H1 (cell line): Measurements from ENCODE around the gene SNRK. TPM values are rescaled to one million over a fixed set of nuclear protein-coding genes. Genes with fewer than 3 reads are reported as not detected.

Experiments
- CTCF ChIA-PET: fragments of 300-600 bp; sonication (Branson Sonifier 250); formaldehyde crosslinking; loops from one replicate; lab custom pipeline; 2021; ENCODE audit not compliant: partially characterized antibody; lab: Charles Lee
- POLR2A ChIA-PET: fragments of 300-600 bp; sonication (Branson Sonifier 250); formaldehyde crosslinking; loops from one replicate; lab custom pipeline; 2021; ENCODE audit warnings: inconsistent platforms; ENCODE audit not compliant: partially characterized antibody; lab: Charles Lee
- DNase-seq, 2 experiments: peaks; one replicate each; pipeline versions ENCODE4 v3.0.0 to v3.0.0-alpha.2; 2010 to 2022; ENCODE audit warnings: low spot score in 2 of 2, low read depth in 1 of 2, mixed read lengths in 1 of 2
- FAIRE-seq: peaks from 2 replicates; lab custom pipeline; 2011; peaks lifted over from hg19 to GRCh38; lab: Jason Lieb, UNC
- H2AFZ ChIP-seq: 2 replicates; pipeline ENCODE4 v1.8.1; 2012; ENCODE audit warnings: low read length, inconsistent platforms
- H2AK5ac ChIP-seq: 2 replicates; pipeline ENCODE4 v1.6.1; 2013; ENCODE audit warnings: low read depth, low read length
- H2BK120ac ChIP-seq: replicated peaks from 2 replicates; pipeline ENCODE3; 2013; ENCODE audit warnings: low read depth, low read length, inconsistent platforms
- H2BK12ac ChIP-seq: 2 replicates; pipeline ENCODE4 v1.6.1; 2013; ENCODE audit warnings: low read depth, low read length
- H2BK15ac ChIP-seq: 2 replicates; pipeline ENCODE4 v1.6.1; 2013; ENCODE audit warnings: low read length
- H2BK20ac ChIP-seq: 2 replicates; pipeline ENCODE4 v1.6.1; 2013; ENCODE audit warnings: low read length
- H2BK5ac ChIP-seq: 2 replicates; pipeline ENCODE4 v1.6.1; 2013; ENCODE audit warnings: low read depth, low read length
- H3K14ac ChIP-seq: 2 replicates; pipeline ENCODE4 v1.6.1; 2013; ENCODE audit warnings: inconsistent platforms; ENCODE audit not compliant: insufficient read length
- H3K18ac ChIP-seq: 2 replicates; pipeline ENCODE4 v1.6.1; 2013; ENCODE audit warnings: low read length; ENCODE audit errors: extremely low read depth
- H3K23ac ChIP-seq: 2 replicates; pipeline ENCODE4 v1.6.1; 2013; ENCODE audit warnings: inconsistent platforms; ENCODE audit not compliant: insufficient read length
- H3K23me2 ChIP-seq: 2 replicates; pipeline ENCODE4 v1.6.1; 2013; ENCODE audit warnings: low read depth, low read length
- H3K27ac ChIP-seq: 2 replicates; pipeline ENCODE4 v1.6.1; 2011; ENCODE audit warnings: low read depth, low read length, inconsistent platforms
- H3K27me3 ChIP-seq, 4 experiments: replicated peaks in 1 of 4; 1 replicate in 1 of 4; 2 replicates in 3 of 4; pipeline versions ENCODE4 v1.6.1 to v1.8.1; 2011 to 2013; ENCODE audit warnings: low read length in 3 of 4, mild to moderate bottlenecking in 3 of 4, inconsistent platforms in 2 of 4, mixed read lengths in 2 of 4, moderate library complexity in 1 of 4; ENCODE audit not compliant: control insufficient read depth in 3 of 4, insufficient read depth in 3 of 4; ENCODE audit errors: extremely low read depth in 1 of 4
- H3K36me3 ChIP-seq, 4 experiments: 2 replicates each; pipeline versions ENCODE4 v1.6.1 to v1.8.1; 2011 to 2013; ENCODE audit warnings: mild to moderate bottlenecking in 4 of 4, low read length in 3 of 4, moderate library complexity in 2 of 4, control low read depth in 1 of 4, inconsistent platforms in 1 of 4; ENCODE audit not compliant: insufficient read depth in 4 of 4, control insufficient read depth in 2 of 4
- H3K4ac ChIP-seq: replicated peaks from 2 replicates; pipeline ENCODE3; 2013; ENCODE audit warnings: low read length, low read depth, mixed read lengths, inconsistent platforms; ENCODE audit not compliant: insufficient read length
- H3K4me1 ChIP-seq, 4 experiments: replicated peaks in 1 of 4; 1 replicate in 1 of 4; 2 replicates in 3 of 4; pipeline versions ENCODE4 v1.6.1 to v1.8.1; 2011 to 2013; ENCODE audit warnings: low read length in 3 of 4, inconsistent platforms in 2 of 4, mixed read lengths in 1 of 4; ENCODE audit not compliant: insufficient read depth in 4 of 4, control insufficient read depth in 3 of 4
- H3K4me2 ChIP-seq, 2 experiments: 2 replicates each; pipeline versions ENCODE4 v1.6.1 to v1.8.1; 2011 to 2013; ENCODE audit warnings: low read depth in 2 of 2, low read length in 2 of 2, control low read depth in 1 of 2, inconsistent platforms in 1 of 2, mild to moderate bottlenecking in 1 of 2; ENCODE audit not compliant: insufficient read depth in 1 of 2
- H3K4me3 ChIP-seq, 4 experiments: fragments of 200-600, 300-600 bp in 1 of 4; sonication (generic), shearing (Covaris generic), sonication (Bioruptor Twin) in 1 of 4; 2 replicates each; pipeline versions ENCODE4 v1.5.1 to v1.8.1; 2011 to 2016; ENCODE audit warnings: low read length in 4 of 4, low read depth in 3 of 4, control low read depth in 2 of 4, inconsistent platforms in 2 of 4, mild to moderate bottlenecking in 2 of 4, mixed read lengths in 1 of 4, moderate library complexity in 1 of 4; ENCODE audit not compliant: insufficient read depth in 2 of 4; ENCODE audit errors: extremely low read depth in 1 of 4
- H3K56ac ChIP-seq: replicated peaks from 2 replicates; pipeline ENCODE3; 2013; ENCODE audit warnings: low read depth, mild to moderate bottlenecking, mixed read lengths, low read length, inconsistent platforms; ENCODE audit not compliant: insufficient read length
- H3K79me1 ChIP-seq: 2 replicates; pipeline ENCODE4 v1.6.1; 2013; ENCODE audit warnings: low read depth, low read length, control low read depth
- H3K79me2 ChIP-seq, 2 experiments: 2 replicates each; pipeline versions ENCODE4 v1.6.1 to v1.8.1; 2012 to 2013; ENCODE audit warnings: low read length in 2 of 2, mild to moderate bottlenecking in 2 of 2, inconsistent platforms in 1 of 2; ENCODE audit not compliant: insufficient read depth in 2 of 2, control insufficient read depth in 1 of 2
- H3K9ac ChIP-seq, 4 experiments: replicated peaks in 1 of 4; 1 replicate in 1 of 4; 2 replicates in 3 of 4; pipeline versions ENCODE4 v1.6.1 to v1.8.1; 2011 to 2013; ENCODE audit warnings: low read depth in 3 of 4, low read length in 3 of 4, control low read depth in 2 of 4, mild to moderate bottlenecking in 2 of 4, moderate library complexity in 2 of 4, inconsistent platforms in 1 of 4; ENCODE audit errors: extremely low read depth in 1 of 4
- H3K9me3 ChIP-seq, 2 experiments: 2 replicates each; pipeline versions ENCODE4 v1.6.1 to v1.8.1; 2012 to 2013; ENCODE audit warnings: mild to moderate bottlenecking in 2 of 2, moderate library complexity in 2 of 2, control low read depth in 1 of 2, inconsistent platforms in 1 of 2, low read depth in 1 of 2, low read length in 1 of 2, mixed read lengths in 1 of 2; ENCODE audit not compliant: insufficient read depth in 2 of 2
- H4K20me1 ChIP-seq, 2 experiments: replicated peaks in 1 of 2; 2 replicates each; pipeline versions ENCODE3 to v1.8.1; 2011 to 2013; ENCODE audit warnings: inconsistent platforms in 2 of 2, low read length in 2 of 2, mild to moderate bottlenecking in 1 of 2; ENCODE audit not compliant: insufficient read depth in 2 of 2, control insufficient read depth in 1 of 2
- H4K5ac ChIP-seq: 2 replicates; pipeline ENCODE4 v1.6.1; 2013; ENCODE audit warnings: low read length, low read depth, mixed read lengths, inconsistent platforms; ENCODE audit not compliant: insufficient read length
- H4K8ac ChIP-seq: 2 replicates; pipeline ENCODE4 v1.8.0; 2013; ENCODE audit warnings: mild to moderate bottlenecking, moderate library complexity, low read length, inconsistent platforms; ENCODE audit not compliant: insufficient read depth; ENCODE audit errors: extremely low read depth
- H4K91ac ChIP-seq: replicated peaks from 2 replicates; pipeline ENCODE3; 2013; ENCODE audit warnings: low read length, mixed read lengths, inconsistent platforms; ENCODE audit not compliant: insufficient read length
- CTBP2 ChIP-seq: IDR thresholded peaks from 2 replicates; pipeline ENCODE4 v1.7.0; 2011; ENCODE audit warnings: borderline replicate concordance, mild to moderate bottlenecking, moderate library complexity, mixed read lengths, low read length; ENCODE audit not compliant: insufficient read depth, insufficient read length
- E2F6 ChIP-seq: IDR thresholded peaks from 2 replicates; pipeline ENCODE4 v1.6.1; 2012; ENCODE audit warnings: inconsistent platforms
- EGR1 ChIP-seq: IDR thresholded peaks from 2 replicates; pipeline ENCODE4 v1.6.1; 2011; ENCODE audit warnings: low read depth, low read length, borderline replicate concordance
- FOSL1 ChIP-seq: IDR thresholded peaks from 2 replicates; pipeline ENCODE4 v1.6.1; 2011; ENCODE audit warnings: mild to moderate bottlenecking, low read depth, low read length, moderate library complexity; ENCODE audit not compliant: insufficient read depth
- GABPA ChIP-seq: IDR thresholded peaks from 2 replicates; pipeline ENCODE4 v1.6.1; 2011; ENCODE audit warnings: mild to moderate bottlenecking, low read length, moderate library complexity, borderline replicate concordance; ENCODE audit not compliant: insufficient read depth
- HDAC6 ChIP-seq: IDR thresholded peaks from one replicate; pipeline ENCODE4 v1.7.1; 2012; ENCODE audit warnings: low read depth, mild to moderate bottlenecking, inconsistent platforms, low read length, moderate library complexity
- KDM1A ChIP-seq: fragments of 200-600, 300-600 bp; sonication (generic); IDR thresholded peaks from 2 replicates; pipeline ENCODE4 v1.7.1; 2016; ENCODE audit warnings: mild to moderate bottlenecking, low read length, borderline replicate concordance
- MAX ChIP-seq: IDR thresholded peaks from 2 replicates; pipeline ENCODE4 v1.6.1; 2012; ENCODE audit warnings: inconsistent platforms
- RAD21 ChIP-seq, 2 experiments: IDR thresholded peaks in 1 of 2; conservative IDR thresholded peaks in 1 of 2; 2 replicates each; pipeline ENCODE4 v1.6.1; 2011; ENCODE audit warnings: low read depth in 2 of 2, low read length in 2 of 2, improper control_type of control experiment in 1 of 2, inconsistent platforms in 1 of 2, mild to moderate bottlenecking in 1 of 2, moderate library complexity in 1 of 2
- SIRT6 ChIP-seq: IDR thresholded peaks from one replicate; pipeline ENCODE4 v1.7.1; 2012; ENCODE audit warnings: low read length, inconsistent platforms
- SUZ12 ChIP-seq: fragments of 200-600 bp; sonication (generic); IDR thresholded peaks from 2 replicates; pipeline ENCODE4 v1.6.1; 2012; ENCODE audit warnings: mild to moderate bottlenecking, inconsistent platforms, low read length, moderate library complexity, mixed read lengths
- TAF1 ChIP-seq: IDR thresholded peaks from 2 replicates; pipeline ENCODE4 v1.6.1; 2011; ENCODE audit warnings: mild to moderate bottlenecking, low read depth, low read length
- TAF7 ChIP-seq: optimal IDR thresholded peaks from 2 replicates; pipeline ENCODE3; 2011; ENCODE audit warnings: low read depth, mild to moderate bottlenecking, inconsistent platforms, low read length, moderate library complexity, borderline replicate concordance
- WGBS, 2 experiments: shearing (Covaris generic) in 1 of 2; methylation state at CpG; one replicate each; pipeline versions ENCODE4 v1.1.6 to v1.1.7; 2013 to 2015; ENCODE audit warnings: low lambda C conversion rate in 2 of 2, mixed read lengths in 2 of 2, inconsistent platforms in 1 of 2, low coverage in 1 of 2, missing lambda C conversion rate in 1 of 2; ENCODE audit not compliant: insufficient replicate concordance in 2 of 2, insufficient coverage in 1 of 2, insufficient read length in 1 of 2; ENCODE audit errors: extremely low coverage in 1 of 2, missing lambda C conversion rate in 1 of 2; 5-methylcytosine and 5-hydroxymethylcytosine counted together
- polyA plus RNA-seq, 7 experiments: library from polyadenylated mRNA; depleted of rRNA in 3 of 7; stranded (reverse) in 5 of 7; unstranded in 2 of 7; fragments of >200 nt in 5 of 7; fragments of 200-250 nt in 2 of 7; gene quantifications; 1 replicate in 5 of 7; 2 replicates in 1 of 7; 4 replicates in 1 of 7; pipeline versions ENCODE4 v1.2.1 to v1.2.3, GENCODE V29; 2011 to 2013; ENCODE audit warnings: missing spikeins in 2 of 7, mixed read lengths in 2 of 7
- total RNA-seq: library from RNA; stranded (reverse); fragmentation: NEBNext Ultra II Directional; extraction: Animal tissue kit (Norgen Biotek cat#: 25700); gene quantifications from 2 replicates; pipeline ENCODE4 v1.2.1, GENCODE V29; 2021

SNRK gene
- total and polyA plus RNA-seq, 2 of the 8 experiments (the other 6 are each of a cell fraction or from before 2014, with no cell fraction given), result 4.4 to 11.7 TPM

- no peaks in the 10 kb centered on the region for H3K79me2 ChIP-seq
- DNase-seq (no peak), FAIRE-seq (no peak)
- H3K27ac ChIP-seq, result no peak overlapping the region
- H2BK20ac ChIP-seq, result no peak overlapping the region
- no peak overlapping the region for H3K9ac ChIP-seq
- ChIA-PET POLR2A (no interaction called here), CTCF (no interaction called here)
- no peak overlapping the region for H2BK120ac ChIP-seq
- no peaks in the 10 kb centered on the region for H3K79me1 ChIP-seq
- no peaks in the 10 kb centered on the region; the same call in 1 of the 2 replicates for H3K23me2 ChIP-seq
- H2BK5ac ChIP-seq, result no peak overlapping the region
- H2AK5ac ChIP-seq, result no peak overlapping the region
- H3K4ac ChIP-seq, result no peak overlapping the region
- H3K4me2 ChIP-seq, result no peak overlapping the region
- no peak overlapping the region for H4K91ac ChIP-seq
- no peak overlapping the region for H4K5ac ChIP-seq
- 71% methylated on average over 4 of the region's 4 CpGs; no CpG with 5 or more reads in 1 of the 2 experiments for WGBS, 2 experiments
- H3K27me3 ChIP-seq, result no peaks in the 10 kb centered on the region
- no peak overlapping the region for H3K14ac ChIP-seq
- no peak overlapping the region for H3K23ac ChIP-seq
- H4K8ac ChIP-seq, result no peak overlapping the region
- no peak overlapping the region for H3K4me3 ChIP-seq
- H2AFZ ChIP-seq, result no peak overlapping the region
- H3K9me3 ChIP-seq, result peaks cover 7 to 12% of the 10 kb centered on the region in 2 experiments
- no peaks in the 10 kb centered on the region for H4K20me1 ChIP-seq
- no peak overlapping the region for H2BK15ac ChIP-seq
- H3K56ac ChIP-seq, result no peak overlapping the region
- no peak overlapping the region for H2BK12ac ChIP-seq
- H3K4me1 ChIP-seq, result no peaks in the 10 kb centered on the region
- no peak overlapping the region for H3K18ac ChIP-seq
- no peaks in the 10 kb centered on the region for H3K36me3 ChIP-seq
- TF ChIP-seq EGR1 (no peak), TAF7 (no peak), HDAC6 (no peak), CTBP2 (no peak), E2F6 (no peak), SUZ12 (no peak), KDM1A (no peak), MAX (no peak), TAF1 (no peak), RAD21 (IDR thresholded peaks at IDR 0.05 in 1 of 2, conservative IDR thresholded peaks at IDR 0.05 in 1 of 2; ENCODE audit: low read depth in 2 of 2, low read length in 2 of 2) (no peak), SIRT6 (no peak), GABPA (no peak), FOSL1 (no peak)
Observed at GRCh38 chr3:43238801-43239200, 47.5 kb upstream of the SNRK start.
